GM12878 (cell line): ENCODE results near the gene MTHFD2. TPM values are rescaled to one million over a fixed set of nuclear protein-coding genes. Genes with fewer than 3 reads are reported as not detected.

Experiments used
- ASH2L ChIP-seq: fragments of 300-600, 200-600 bp; sonication (generic); IDR thresholded peaks from 2 replicates; pipeline ENCODE4 v1.6.1; 2017; ENCODE audit warnings: low read depth, mild to moderate bottlenecking, borderline replicate concordance
- BCL11A ChIP-seq: IDR thresholded peaks from 2 replicates; pipeline ENCODE4 v1.6.1; 2011; ENCODE audit warnings: low read depth, low read length
- BMI1 ChIP-seq: fragments of 450-650 bp; IDR thresholded peaks from 2 replicates; pipeline ENCODE4 v1.6.1; 2016; ENCODE audit warnings: mild to moderate bottlenecking, moderate library complexity, borderline replicate concordance
- BRCA1 ChIP-seq: IDR thresholded peaks from 2 replicates; pipeline ENCODE4 v1.6.1; 2011; ENCODE audit warnings: low read depth, low read length, improper control_type of control experiment
- CREM ChIP-seq: IDR thresholded peaks from 2 replicates; pipeline ENCODE4 v1.6.1; 2014; ENCODE audit warnings: antibody characterized with exemption, low read depth
- EP300 ChIP-seq, 2 experiments: fragments of 150-350 bp in 1 of 2; IDR thresholded peaks; 2 replicates each; pipeline ENCODE4 v1.6.1; 2011 to 2012; ENCODE audit warnings: low read depth in 2 of 2, low read length in 2 of 2, borderline replicate concordance in 1 of 2, improper control_type of control experiment in 1 of 2, inconsistent platforms in 1 of 2; ENCODE audit not compliant: control insufficient read depth in 1 of 2
- FOXM1 ChIP-seq: IDR thresholded peaks from 2 replicates; pipeline ENCODE4 v1.6.1; 2012; ENCODE audit warnings: low read depth, mild to moderate bottlenecking, inconsistent platforms, low read length, moderate library complexity
- GABPA ChIP-seq: IDR thresholded peaks from 2 replicates; pipeline ENCODE4 v1.6.1; 2014; ENCODE audit warnings: antibody characterized with exemption, low read depth, mild to moderate bottlenecking, inconsistent platforms
- HDAC6 ChIP-seq: fragments of 200-600 bp; sonication (generic); IDR thresholded peaks from one replicate; pipeline ENCODE4 v1.8.0; 2017; ENCODE audit warnings: antibody characterized with exemption; ENCODE audit not compliant: unreplicated experiment
- IKZF1 ChIP-seq: fragments of 450-650 bp; conservative IDR thresholded peaks from 2 replicates; pipeline ENCODE4 v1.6.1; 2017; ENCODE audit warnings: antibody characterized with exemption, mild to moderate bottlenecking
- IRF4 ChIP-seq: IDR thresholded peaks from 2 replicates; pipeline ENCODE4 v1.6.1; 2011; ENCODE audit warnings: low read depth, low read length
- MEF2A ChIP-seq: IDR thresholded peaks from 2 replicates; pipeline ENCODE4 v1.6.1; 2011; ENCODE audit warnings: low read depth, mild to moderate bottlenecking, low read length, moderate library complexity; ENCODE audit not compliant: insufficient read depth
- NFXL1 ChIP-seq: fragments of 450-650 bp; IDR thresholded peaks from 2 replicates; pipeline ENCODE4 v1.6.1; 2017; ENCODE audit warnings: antibody characterized with exemption, mild to moderate bottlenecking, borderline replicate concordance
- NR2C1 ChIP-seq: fragments of 450-650 bp; IDR thresholded peaks from 2 replicates; pipeline ENCODE4 v1.6.1; 2017; ENCODE audit warnings: antibody characterized with exemption, mild to moderate bottlenecking, moderate library complexity
- RAD51 ChIP-seq: fragments of 450-650 bp; IDR thresholded peaks from 2 replicates; pipeline ENCODE4 v1.6.1; 2016; ENCODE audit warnings: moderate library complexity, mild to moderate bottlenecking, inconsistent platforms
- RBBP5 ChIP-seq: fragments of 200-600 bp; sonication (generic); conservative IDR thresholded peaks from 2 replicates; pipeline ENCODE4 v1.6.1; 2016
- RELA ChIP-seq: fragments of 450-650 bp; IDR thresholded peaks from 2 replicates; pipeline ENCODE4 v1.8.0; 2014; ENCODE audit warnings: borderline replicate concordance; ENCODE audit not compliant: partially characterized antibody
- SPI1 ChIP-seq: IDR thresholded peaks from 2 replicates; pipeline ENCODE4 v1.6.1; 2011; ENCODE audit warnings: low read depth, mild to moderate bottlenecking, low read length, moderate library complexity, borderline replicate concordance; ENCODE audit not compliant: insufficient read depth
- SREBF1 ChIP-seq: IDR thresholded peaks from 2 replicates; pipeline ENCODE4 v1.6.1; 2012; ENCODE audit warnings: mild to moderate bottlenecking, low read length
- SUZ12 ChIP-seq: fragments of 200-600 bp; sonication (generic); IDR thresholded peaks from one replicate; pipeline ENCODE4 v1.6.1; 2018; ENCODE audit warnings: antibody characterized with exemption, mild to moderate bottlenecking; ENCODE audit not compliant: unreplicated experiment
- TARDBP ChIP-seq: IDR thresholded peaks from 2 replicates; pipeline ENCODE4 v1.6.1; 2016; ENCODE audit warnings: borderline replicate concordance
- TBL1XR1 ChIP-seq: IDR thresholded peaks from 2 replicates; pipeline ENCODE4 v1.6.1; 2012; ENCODE audit warnings: low read depth, low read length, improper control_type of control experiment
- TCF3 ChIP-seq: IDR thresholded peaks from 2 replicates; pipeline ENCODE4 v1.6.1; 2012; ENCODE audit warnings: low read depth, mild to moderate bottlenecking, low read length, borderline replicate concordance; ENCODE audit not compliant: insufficient read depth
- YY1 ChIP-seq: IDR thresholded peaks from 2 replicates; pipeline ENCODE4 v1.6.1; 2011; ENCODE audit warnings: low read depth, mild to moderate bottlenecking, low read length
- polyA plus RNA-seq, 11 experiments: library from polyadenylated mRNA; depleted of rRNA in 4 of 11; unstranded in 6 of 11; stranded (reverse) in 5 of 11; fragments of >200 nt; fragmentation: Nextera tagmentation in 4 of 11; fragmentation: Illumina TruSeq in 1 of 11; extraction: Ambion mirVana in 4 of 11; extraction: Trizol in 1 of 11; gene quantifications; 1 replicate in 1 of 11; 2 replicates in 10 of 11; pipeline versions ENCODE4 v1.2.1 to v1.2.3, GENCODE V29; 2011 to 2016; ENCODE audit warnings: inconsistent platforms in 2 of 11, missing spikeins in 2 of 11, low read depth in 1 of 11
- total RNA-seq, 4 experiments: library from RNA; depleted of rRNA in 3 of 4; stranded (reverse); fragments of >200 nt in 3 of 4; fragmentation: Illumina TruSeq in 1 of 4; extraction: Trizol in 1 of 4; gene quantifications; 2 replicates each; pipeline versions ENCODE4 v1.2.1 to v1.2.3, GENCODE V29; 2013 to 2021
- TF ChIP-seq, protein P1 (sequence below): IDR thresholded peaks from 2 replicates; pipeline ENCODE4 v1.6.1; 2012; ENCODE audit warnings: low read length, inconsistent platforms
- TF ChIP-seq, protein P2 (sequence below): fragments of 450-650 bp; IDR thresholded peaks from 2 replicates; pipeline ENCODE4 v1.6.1; 2016; ENCODE audit warnings: mild to moderate bottlenecking
- TF ChIP-seq, protein P3 (sequence below): fragments of 450-650 bp; IDR thresholded peaks from 2 replicates; pipeline ENCODE4 v1.6.1; 2014; ENCODE audit warnings: mild to moderate bottlenecking
- TF ChIP-seq, protein P4 (sequence below): IDR thresholded peaks from 2 replicates; pipeline ENCODE4 v1.6.1; 2012; ENCODE audit warnings: low read depth, low read length, improper control_type of control experiment
- TF ChIP-seq, protein P5 (sequence below): IDR thresholded peaks from 2 replicates; pipeline ENCODE4 v1.6.1; 2011; ENCODE audit warnings: low read depth, low read length, improper control_type of control experiment, borderline replicate concordance

The MTHFD2 gene
- total and polyA plus RNA-seq, 10 of the 15 experiments (the other 5 are each of a cell fraction or from before 2014, with no cell fraction given): 128 to 292 (median 150) TPM

DNA sequence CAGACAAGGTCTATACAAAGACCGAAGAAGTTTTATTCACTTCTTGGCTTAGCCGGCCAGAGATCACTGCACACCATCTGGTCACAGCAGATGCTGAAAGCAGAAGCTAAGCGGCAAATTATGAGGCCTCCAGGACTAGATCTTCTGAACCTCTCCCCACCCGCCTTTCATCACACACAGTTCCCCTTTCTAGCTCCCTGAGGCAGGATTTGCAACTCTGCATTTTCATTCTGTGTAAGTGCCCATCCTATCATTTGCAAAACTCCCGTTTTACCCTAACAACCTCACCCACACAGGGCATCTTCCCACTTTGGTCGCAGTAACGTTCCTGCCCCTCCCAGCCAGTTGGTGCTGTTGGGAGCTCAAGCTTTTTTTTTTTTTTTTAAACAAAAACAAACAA lies 16.7 kb upstream of the MTHFD2 start (continued):
- TF ChIP-seq SPI1: peak; percentile 95
- peak; percentile 89 for TF ChIP-seq IKZF1
- peak; percentile 47; the same call in 1 of the 2 replicates for TF ChIP-seq BCL11A
- TF ChIP-seq, protein P1, sequence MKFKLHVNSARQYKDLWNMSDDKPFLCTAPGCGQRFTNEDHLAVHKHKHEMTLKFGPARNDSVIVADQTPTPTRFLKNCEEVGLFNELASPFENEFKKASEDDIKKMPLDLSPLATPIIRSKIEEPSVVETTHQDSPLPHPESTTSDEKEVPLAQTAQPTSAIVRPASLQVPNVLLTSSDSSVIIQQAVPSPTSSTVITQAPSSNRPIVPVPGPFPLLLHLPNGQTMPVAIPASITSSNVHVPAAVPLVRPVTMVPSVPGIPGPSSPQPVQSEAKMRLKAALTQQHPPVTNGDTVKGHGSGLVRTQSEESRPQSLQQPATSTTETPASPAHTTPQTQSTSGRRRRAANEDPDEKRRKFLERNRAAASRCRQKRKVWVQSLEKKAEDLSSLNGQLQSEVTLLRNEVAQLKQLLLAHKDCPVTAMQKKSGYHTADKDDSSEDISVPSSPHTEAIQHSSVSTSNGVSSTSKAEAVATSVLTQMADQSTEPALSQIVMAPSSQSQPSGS: peak; percentile 63; the same call in 1 of the 2 replicates
- TF ChIP-seq EP300 (IDR thresholded peaks at IDR 0.05; ENCODE audit: borderline replicate concordance in 1 of 2, control insufficient read depth in 1 of 2, low read depth in 2 of 2, low read length in 2 of 2): peak; percentile 59 to 63; a peak in 3 of 4 replicates
- TF ChIP-seq CREM: no peak
- TF ChIP-seq BMI1: no peak; the same call in 1 of the 2 replicates
- no peak for TF ChIP-seq TARDBP
- TF ChIP-seq BRCA1: no peak
- no peak for TF ChIP-seq GABPA
- TF ChIP-seq, protein P2, sequence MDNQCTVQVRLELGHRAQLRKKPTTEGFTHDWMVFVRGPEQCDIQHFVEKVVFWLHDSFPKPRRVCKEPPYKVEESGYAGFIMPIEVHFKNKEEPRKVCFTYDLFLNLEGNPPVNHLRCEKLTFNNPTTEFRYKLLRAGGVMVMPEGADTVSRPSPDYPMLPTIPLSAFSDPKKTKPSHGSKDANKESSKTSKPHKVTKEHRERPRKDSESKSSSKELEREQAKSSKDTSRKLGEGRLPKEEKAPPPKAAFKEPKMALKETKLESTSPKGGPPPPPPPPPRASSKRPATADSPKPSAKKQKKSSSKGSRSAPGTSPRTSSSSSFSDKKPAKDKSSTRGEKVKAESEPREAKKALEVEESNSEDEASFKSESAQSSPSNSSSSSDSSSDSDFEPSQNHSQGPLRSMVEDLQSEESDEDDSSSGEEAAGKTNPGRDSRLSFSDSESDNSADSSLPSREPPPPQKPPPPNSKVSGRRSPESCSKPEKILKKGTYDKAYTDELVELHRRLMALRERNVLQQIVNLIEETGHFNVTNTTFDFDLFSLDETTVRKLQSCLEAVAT: peak; percentile 83
- TF ChIP-seq NFXL1: no peak
- TF ChIP-seq, protein P3, sequence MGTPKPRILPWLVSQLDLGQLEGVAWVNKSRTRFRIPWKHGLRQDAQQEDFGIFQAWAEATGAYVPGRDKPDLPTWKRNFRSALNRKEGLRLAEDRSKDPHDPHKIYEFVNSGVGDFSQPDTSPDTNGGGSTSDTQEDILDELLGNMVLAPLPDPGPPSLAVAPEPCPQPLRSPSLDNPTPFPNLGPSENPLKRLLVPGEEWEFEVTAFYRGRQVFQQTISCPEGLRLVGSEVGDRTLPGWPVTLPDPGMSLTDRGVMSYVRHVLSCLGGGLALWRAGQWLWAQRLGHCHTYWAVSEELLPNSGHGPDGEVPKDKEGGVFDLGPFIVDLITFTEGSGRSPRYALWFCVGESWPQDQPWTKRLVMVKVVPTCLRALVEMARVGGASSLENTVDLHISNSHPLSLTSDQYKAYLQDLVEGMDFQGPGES: no peak
- no peak for TF ChIP-seq RAD51
- no peak for TF ChIP-seq HDAC6
- TF ChIP-seq, protein P4, sequence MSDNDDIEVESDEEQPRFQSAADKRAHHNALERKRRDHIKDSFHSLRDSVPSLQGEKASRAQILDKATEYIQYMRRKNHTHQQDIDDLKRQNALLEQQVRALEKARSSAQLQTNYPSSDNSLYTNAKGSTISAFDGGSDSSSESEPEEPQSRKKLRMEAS: no peak; the same call in 1 of the 2 replicates
- TF ChIP-seq SUZ12: no peak
- no peak for TF ChIP-seq TBL1XR1
- TF ChIP-seq, protein P5, sequence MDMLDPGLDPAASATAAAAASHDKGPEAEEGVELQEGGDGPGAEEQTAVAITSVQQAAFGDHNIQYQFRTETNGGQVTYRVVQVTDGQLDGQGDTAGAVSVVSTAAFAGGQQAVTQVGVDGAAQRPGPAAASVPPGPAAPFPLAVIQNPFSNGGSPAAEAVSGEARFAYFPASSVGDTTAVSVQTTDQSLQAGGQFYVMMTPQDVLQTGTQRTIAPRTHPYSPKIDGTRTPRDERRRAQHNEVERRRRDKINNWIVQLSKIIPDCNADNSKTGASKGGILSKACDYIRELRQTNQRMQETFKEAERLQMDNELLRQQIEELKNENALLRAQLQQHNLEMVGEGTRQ: no peak
- 0 out of 2 replicates have a peak, but pooled peaks have one; percentile 14 for TF ChIP-seq YY1
- no peak for TF ChIP-seq RELA
- TF ChIP-seq FOXM1: no peak
- no peak for TF ChIP-seq NR2C1
- no peak for TF ChIP-seq RBBP5
- TF ChIP-seq TCF3: 0 out of 2 replicates have a peak, but pooled peaks have one; percentile 39
- TF ChIP-seq MEF2A: peak; percentile 59; the same call in 1 of the 2 replicates
- TF ChIP-seq SREBF1: no peak
- no peak for TF ChIP-seq ASH2L
- peak; percentile 78; the same call in 1 of the 2 replicates for TF ChIP-seq IRF4
